HEK293 (cell line): ENCODE results near the gene SERF2.

Source experiments
- EGR2 ChIP-seq: fragments of 450-650 bp; formaldehyde crosslinking; IDR thresholded peaks from 2 replicates; pipeline ENCODE4 v1.5.1; 2016; ENCODE audit warnings: low read depth, missing biosample characterization, missing genetic modification characterization
- HOXD13 ChIP-seq: sonication (generic); formaldehyde crosslinking; IDR thresholded peaks from 2 replicates; pipeline ENCODE4 v1.8.0; 2022; ENCODE audit warnings: missing genetic modification reagents, borderline replicate concordance
- KLF16 ChIP-seq: fragments of 450-650 bp; formaldehyde crosslinking; IDR thresholded peaks from 2 replicates; pipeline ENCODE4 v1.5.1; 2017; ENCODE audit warnings: missing biosample characterization, missing genetic modification characterization
- KLF7 ChIP-seq: fragments of 450-650 bp; formaldehyde crosslinking; IDR thresholded peaks from 2 replicates; pipeline ENCODE4 v1.5.1; 2016; ENCODE audit warnings: missing biosample characterization, missing genetic modification characterization, borderline replicate concordance
- ZBTB7A ChIP-seq: fragments of 450-650 bp; formaldehyde crosslinking; IDR thresholded peaks from 2 replicates; pipeline ENCODE4 v1.5.1; 2016; ENCODE audit warnings: low read depth, missing biosample characterization, missing genetic modification characterization
- ZEB2 ChIP-seq: fragments of 450-650 bp; formaldehyde crosslinking; IDR thresholded peaks from 2 replicates; pipeline ENCODE4 v1.5.1; 2016; ENCODE audit warnings: missing biosample characterization, missing genetic modification characterization
- ZFP69B ChIP-seq: fragments of 450-650 bp; formaldehyde crosslinking; IDR thresholded peaks from 2 replicates; pipeline ENCODE4 v1.5.1; 2016; ENCODE audit warnings: missing biosample characterization, missing genetic modification characterization
- ZNF140 ChIP-seq: fragments of 450-650 bp; formaldehyde crosslinking; IDR thresholded peaks from 2 replicates; pipeline ENCODE4 v1.5.1; 2016; ENCODE audit warnings: missing biosample characterization, missing genetic modification characterization
- ZNF19 ChIP-seq: fragments of 450-650 bp; formaldehyde crosslinking; IDR thresholded peaks from 2 replicates; pipeline ENCODE4; 2016; ENCODE audit warnings: missing biosample characterization, missing genetic modification characterization, low read depth
- ZNF335 ChIP-seq: fragments of 450-650 bp; formaldehyde crosslinking; conservative IDR thresholded peaks from 2 replicates; pipeline ENCODE4 v1.5.1; 2016; ENCODE audit warnings: missing biosample characterization, missing genetic modification characterization
- ZNF362 ChIP-seq: fragments of 450-650 bp; formaldehyde crosslinking; IDR thresholded peaks from 2 replicates; pipeline ENCODE4 v1.5.1; 2016; ENCODE audit warnings: missing biosample characterization, missing genetic modification characterization
- ZNF391 ChIP-seq: fragments of 450-650 bp; formaldehyde crosslinking; IDR thresholded peaks from 2 replicates; pipeline ENCODE4 v1.5.1; 2016; ENCODE audit warnings: low read depth, missing biosample characterization, missing genetic modification characterization, borderline replicate concordance
- ZNF398 ChIP-seq: fragments of 450-650 bp; formaldehyde crosslinking; IDR thresholded peaks from 2 replicates; pipeline ENCODE4 v1.5.1; 2017; ENCODE audit warnings: missing biosample characterization, missing genetic modification characterization
- ZNF416 ChIP-seq: fragments of 450-650 bp; formaldehyde crosslinking; IDR thresholded peaks from 2 replicates; pipeline ENCODE4 v1.5.1; 2016; ENCODE audit warnings: missing biosample characterization, missing genetic modification characterization
- ZNF433 ChIP-seq: fragments of 450-650 bp; formaldehyde crosslinking; IDR thresholded peaks from 2 replicates; pipeline ENCODE4 v1.5.1; 2016; ENCODE audit warnings: missing biosample characterization, missing genetic modification characterization, low read depth
- ZNF513 ChIP-seq: fragments of 450-650 bp; IDR thresholded peaks from 2 replicates; pipeline ENCODE4 v1.5.1; 2018; ENCODE audit warnings: missing biosample characterization, missing genetic modification characterization
- ZNF544 ChIP-seq: fragments of 450-650 bp; formaldehyde crosslinking; IDR thresholded peaks from 2 replicates; pipeline ENCODE4 v1.5.0; 2017; ENCODE audit warnings: missing biosample characterization, missing genetic modification characterization
- ZNF660 ChIP-seq: fragments of 450-650 bp; IDR thresholded peaks from 2 replicates; pipeline ENCODE4 v1.5.1; 2018; ENCODE audit warnings: missing biosample characterization, mild to moderate bottlenecking, missing genetic modification characterization
- ZNF677 ChIP-seq: fragments of 450-650 bp; IDR thresholded peaks from 2 replicates; pipeline ENCODE4 v1.5.0; 2018; ENCODE audit warnings: missing biosample characterization, mild to moderate bottlenecking, missing genetic modification characterization, moderate library complexity
- ZNF777 ChIP-seq: fragments of 450-650 bp; formaldehyde crosslinking; IDR thresholded peaks from 2 replicates; pipeline ENCODE4 v1.5.1; 2017; ENCODE audit warnings: missing biosample characterization, missing genetic modification characterization, borderline replicate concordance
- ZNF785 ChIP-seq: fragments of 450-650 bp; formaldehyde crosslinking; IDR thresholded peaks from 2 replicates; pipeline ENCODE4 v1.5.1; 2016; ENCODE audit warnings: missing biosample characterization, missing genetic modification characterization
- TF ChIP-seq, protein P1 (sequence below): fragments of 450-650 bp; formaldehyde crosslinking; IDR thresholded peaks from 2 replicates; pipeline ENCODE4 v1.5.1; 2017; ENCODE audit warnings: missing biosample characterization, missing genetic modification characterization
- TF ChIP-seq, protein P2 (sequence below): fragments of 450-650 bp; formaldehyde crosslinking; IDR thresholded peaks from 2 replicates; pipeline ENCODE4 v1.5.1; 2016; ENCODE audit warnings: missing biosample characterization, missing genetic modification characterization, low read depth
- TF ChIP-seq, protein P3 (sequence below): fragments of 450-650 bp; formaldehyde crosslinking; IDR thresholded peaks from 2 replicates; pipeline ENCODE4 v1.5.1; 2017; ENCODE audit warnings: missing biosample characterization, missing genetic modification characterization
- TF ChIP-seq, protein P4 (sequence below): fragments of 450-650 bp; formaldehyde crosslinking; IDR thresholded peaks from 2 replicates; pipeline ENCODE4 v1.5.0; 2017; ENCODE audit warnings: missing biosample characterization, missing genetic modification characterization, borderline replicate concordance

The SERF2 gene

GRCh38 chr15:43791993-43792760 is at the start of gene SERF2 (continued):
- TF ChIP-seq, protein P1, sequence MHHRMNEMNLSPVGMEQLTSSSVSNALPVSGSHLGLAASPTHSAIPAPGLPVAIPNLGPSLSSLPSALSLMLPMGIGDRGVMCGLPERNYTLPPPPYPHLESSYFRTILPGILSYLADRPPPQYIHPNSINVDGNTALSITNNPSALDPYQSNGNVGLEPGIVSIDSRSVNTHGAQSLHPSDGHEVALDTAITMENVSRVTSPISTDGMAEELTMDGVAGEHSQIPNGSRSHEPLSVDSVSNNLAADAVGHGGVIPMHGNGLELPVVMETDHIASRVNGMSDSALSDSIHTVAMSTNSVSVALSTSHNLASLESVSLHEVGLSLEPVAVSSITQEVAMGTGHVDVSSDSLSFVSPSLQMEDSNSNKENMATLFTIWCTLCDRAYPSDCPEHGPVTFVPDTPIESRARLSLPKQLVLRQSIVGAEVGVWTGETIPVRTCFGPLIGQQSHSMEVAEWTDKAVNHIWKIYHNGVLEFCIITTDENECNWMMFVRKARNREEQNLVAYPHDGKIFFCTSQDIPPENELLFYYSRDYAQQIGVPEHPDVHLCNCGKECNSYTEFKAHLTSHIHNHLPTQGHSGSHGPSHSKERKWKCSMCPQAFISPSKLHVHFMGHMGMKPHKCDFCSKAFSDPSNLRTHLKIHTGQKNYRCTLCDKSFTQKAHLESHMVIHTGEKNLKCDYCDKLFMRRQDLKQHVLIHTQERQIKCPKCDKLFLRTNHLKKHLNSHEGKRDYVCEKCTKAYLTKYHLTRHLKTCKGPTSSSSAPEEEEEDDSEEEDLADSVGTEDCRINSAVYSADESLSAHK (tag by site-specific recombination), result no peak
- TF ChIP-seq ZNF140 (tag by site-specific recombination) (no peak), KLF16 (tag by site-specific recombination) (peak; percentile 53; the same call in 1 of the 2 replicates), ZNF433 (tag by site-specific recombination) (no peak), ZBTB7A (tag by site-specific recombination) (0 out of 2 replicates have a peak, but pooled peaks have one; percentile 33), ZNF544 (tag by site-specific recombination) (no peak), ZNF19 (tag by site-specific recombination) (no peak), HOXD13 (no peak), ZNF391 (tag by site-specific recombination) (no peak), ZNF677 (tag by site-specific recombination) (no peak), KLF7 (tag by site-specific recombination) (0 out of 2 replicates have a peak, but pooled peaks have one; percentile 49), EGR2 (tag by site-specific recombination) (peak; percentile 66), ZEB2 (tag by site-specific recombination) (peak; percentile 64), ZNF416 (tag by site-specific recombination) (no peak), ZNF660 (tag by site-specific recombination) (no peak), ZNF513 (tag by site-specific recombination) (no peak), ZNF777 (tag by site-specific recombination) (no peak), ZNF362 (tag by site-specific recombination) (no peak), ZNF335 (tag by site-specific recombination) (peak; percentile 89), ZNF785 (tag by site-specific recombination) (no peak), ZNF398 (no peak), ZFP69B (tag by site-specific recombination) (peak; percentile 22; the same call in 1 of the 2 replicates)
- TF ChIP-seq, protein P2, sequence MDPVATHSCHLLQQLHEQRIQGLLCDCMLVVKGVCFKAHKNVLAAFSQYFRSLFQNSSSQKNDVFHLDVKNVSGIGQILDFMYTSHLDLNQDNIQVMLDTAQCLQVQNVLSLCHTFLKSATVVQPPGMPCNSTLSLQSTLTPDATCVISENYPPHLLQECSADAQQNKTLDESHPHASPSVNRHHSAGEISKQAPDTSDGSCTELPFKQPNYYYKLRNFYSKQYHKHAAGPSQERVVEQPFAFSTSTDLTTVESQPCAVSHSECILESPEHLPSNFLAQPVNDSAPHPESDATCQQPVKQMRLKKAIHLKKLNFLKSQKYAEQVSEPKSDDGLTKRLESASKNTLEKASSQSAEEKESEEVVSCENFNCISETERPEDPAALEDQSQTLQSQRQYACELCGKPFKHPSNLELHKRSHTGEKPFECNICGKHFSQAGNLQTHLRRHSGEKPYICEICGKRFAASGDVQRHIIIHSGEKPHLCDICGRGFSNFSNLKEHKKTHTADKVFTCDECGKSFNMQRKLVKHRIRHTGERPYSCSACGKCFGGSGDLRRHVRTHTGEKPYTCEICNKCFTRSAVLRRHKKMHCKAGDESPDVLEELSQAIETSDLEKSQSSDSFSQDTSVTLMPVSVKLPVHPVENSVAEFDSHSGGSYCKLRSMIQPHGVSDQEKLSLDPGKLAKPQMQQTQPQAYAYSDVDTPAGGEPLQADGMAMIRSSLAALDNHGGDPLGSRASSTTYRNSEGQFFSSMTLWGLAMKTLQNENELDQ, result no peak
- TF ChIP-seq, protein P3, sequence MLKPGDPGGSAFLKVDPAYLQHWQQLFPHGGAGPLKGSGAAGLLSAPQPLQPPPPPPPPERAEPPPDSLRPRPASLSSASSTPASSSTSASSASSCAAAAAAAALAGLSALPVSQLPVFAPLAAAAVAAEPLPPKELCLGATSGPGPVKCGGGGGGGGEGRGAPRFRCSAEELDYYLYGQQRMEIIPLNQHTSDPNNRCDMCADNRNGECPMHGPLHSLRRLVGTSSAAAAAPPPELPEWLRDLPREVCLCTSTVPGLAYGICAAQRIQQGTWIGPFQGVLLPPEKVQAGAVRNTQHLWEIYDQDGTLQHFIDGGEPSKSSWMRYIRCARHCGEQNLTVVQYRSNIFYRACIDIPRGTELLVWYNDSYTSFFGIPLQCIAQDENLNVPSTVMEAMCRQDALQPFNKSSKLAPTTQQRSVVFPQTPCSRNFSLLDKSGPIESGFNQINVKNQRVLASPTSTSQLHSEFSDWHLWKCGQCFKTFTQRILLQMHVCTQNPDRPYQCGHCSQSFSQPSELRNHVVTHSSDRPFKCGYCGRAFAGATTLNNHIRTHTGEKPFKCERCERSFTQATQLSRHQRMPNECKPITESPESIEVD (tag by site-specific recombination), result no peak
- TF ChIP-seq, protein P4, sequence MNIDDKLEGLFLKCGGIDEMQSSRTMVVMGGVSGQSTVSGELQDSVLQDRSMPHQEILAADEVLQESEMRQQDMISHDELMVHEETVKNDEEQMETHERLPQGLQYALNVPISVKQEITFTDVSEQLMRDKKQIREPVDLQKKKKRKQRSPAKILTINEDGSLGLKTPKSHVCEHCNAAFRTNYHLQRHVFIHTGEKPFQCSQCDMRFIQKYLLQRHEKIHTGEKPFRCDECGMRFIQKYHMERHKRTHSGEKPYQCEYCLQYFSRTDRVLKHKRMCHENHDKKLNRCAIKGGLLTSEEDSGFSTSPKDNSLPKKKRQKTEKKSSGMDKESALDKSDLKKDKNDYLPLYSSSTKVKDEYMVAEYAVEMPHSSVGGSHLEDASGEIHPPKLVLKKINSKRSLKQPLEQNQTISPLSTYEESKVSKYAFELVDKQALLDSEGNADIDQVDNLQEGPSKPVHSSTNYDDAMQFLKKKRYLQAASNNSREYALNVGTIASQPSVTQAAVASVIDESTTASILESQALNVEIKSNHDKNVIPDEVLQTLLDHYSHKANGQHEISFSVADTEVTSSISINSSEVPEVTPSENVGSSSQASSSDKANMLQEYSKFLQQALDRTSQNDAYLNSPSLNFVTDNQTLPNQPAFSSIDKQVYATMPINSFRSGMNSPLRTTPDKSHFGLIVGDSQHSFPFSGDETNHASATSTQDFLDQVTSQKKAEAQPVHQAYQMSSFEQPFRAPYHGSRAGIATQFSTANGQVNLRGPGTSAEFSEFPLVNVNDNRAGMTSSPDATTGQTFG (tag by site-specific recombination), result no peak
